ENCODE data around the gene TTLL4.

Gene TTLL4

GRCh38 chr2:218785103-218785502 lies 74.5 kb downstream of the TTLL4 start:
- no peak for DNase-seq
- no peak overlapping the region for H3K4ac ChIP-seq (ENCODE audit: low read depth in 1 of 2, low read length in 2 of 2)
- peaks cover 24% of the 10 kb centered on the region for H3K79me1 ChIP-seq (replicated peaks; ENCODE audit: low read length, poor library complexity, severe bottlenecking)
- no peak overlapping the region for H2BK15ac ChIP-seq (ENCODE audit: low read depth, poor library complexity, severe bottlenecking)
- H3K23ac ChIP-seq (ENCODE audit: low read length in 2 of 2): no peak overlapping the region
- no peaks in the 10 kb centered on the region for H3K27me3 ChIP-seq (ENCODE audit: control insufficient read depth in 1 of 2, insufficient read depth in 1 of 2, low read length in 2 of 2)
- H3K9me3 ChIP-seq (ENCODE audit: control insufficient read depth, low read length): no peaks in the 10 kb centered on the region
- no peak overlapping the region for H3K4me3 ChIP-seq (ENCODE audit: insufficient read depth in 1 of 2, low read depth in 1 of 2, low read length in 2 of 2)
- no peaks in the 10 kb centered on the region for H3K36me3 ChIP-seq (ENCODE audit: control insufficient read depth in 1 of 2, insufficient read depth in 2 of 2, low read depth in 1 of 2, low read length in 2 of 2)
- peak overlapping the region; percentile 50 for H3K4me2 ChIP-seq (ENCODE audit: low read length, poor library complexity, severe bottlenecking)
- no peak overlapping the region for H2BK12ac ChIP-seq (ENCODE audit: low read length in 2 of 2)
- H2AK5ac ChIP-seq (ENCODE audit: low read length, severe bottlenecking): no peak overlapping the region
- H3K18ac ChIP-seq (ENCODE audit: low read depth in 1 of 2, low read length in 2 of 2): peak overlapping the region in 1 of 2 experiments; percentile 31
- H2BK120ac ChIP-seq (ENCODE audit: low read depth, low read length): no peak overlapping the region
- H2AFZ ChIP-seq (ENCODE audit: low read depth, low read length): no peak overlapping the region
- H4K91ac ChIP-seq (ENCODE audit: low read length): no peak overlapping the region
- H3K27ac ChIP-seq (ENCODE audit: low read length, poor library complexity, severe bottlenecking): peak overlapping the region; percentile 13
- no peak overlapping the region for H3K14ac ChIP-seq (ENCODE audit: low read length in 2 of 2)
- no peak overlapping the region for H2BK5ac ChIP-seq (ENCODE audit: low read depth, low read length, poor library complexity, severe bottlenecking)
- no peak overlapping the region for H3K9ac ChIP-seq (ENCODE audit: low read length)
- H3K4me1 ChIP-seq (ENCODE audit: control insufficient read depth, insufficient read depth, low read depth, low read length): peaks cover 19% of the 10 kb centered on the region
- WGBS: 50% methylated on average over 1 of the region's 1 CpG
- H4K8ac ChIP-seq (ENCODE audit: low read length): no peak overlapping the region

GRCh38 chr2:218786133-218786532 lies 75.5 kb downstream of the TTLL4 start:
- H2BK15ac ChIP-seq (ENCODE audit: low read depth, poor library complexity, severe bottlenecking): no peak overlapping the region
- H3K23ac ChIP-seq (ENCODE audit: low read length in 2 of 2): no peak overlapping the region
- H3K9me3 ChIP-seq (ENCODE audit: control insufficient read depth, low read length): no peaks in the 10 kb centered on the region
- no peak overlapping the region for H3K18ac ChIP-seq (ENCODE audit: low read depth in 1 of 2, low read length in 2 of 2)
- H3K27ac ChIP-seq (ENCODE audit: low read length, poor library complexity, severe bottlenecking): no peak overlapping the region
- no peak overlapping the region for H3K4ac ChIP-seq (ENCODE audit: low read depth in 1 of 2, low read length in 2 of 2)
- WGBS: 100% methylated on average over 1 of the region's 3 CpGs
- H2BK120ac ChIP-seq (ENCODE audit: low read depth, low read length): no peak overlapping the region
- no peak overlapping the region for H2BK5ac ChIP-seq (ENCODE audit: low read depth, low read length, poor library complexity, severe bottlenecking)
- H4K91ac ChIP-seq (ENCODE audit: low read length): peak overlapping the region; percentile 10
- H3K14ac ChIP-seq (ENCODE audit: low read length in 2 of 2): no peak overlapping the region
- no peak overlapping the region for H4K8ac ChIP-seq (ENCODE audit: low read length)
- no peak overlapping the region for H2AFZ ChIP-seq (ENCODE audit: low read depth, low read length)
- H2AK5ac ChIP-seq (ENCODE audit: low read length, severe bottlenecking): peak overlapping the region; percentile 68
- no peak overlapping the region for H3K4me3 ChIP-seq (ENCODE audit: insufficient read depth in 1 of 2, low read depth in 1 of 2, low read length in 2 of 2)
- H3K27me3 ChIP-seq (ENCODE audit: control insufficient read depth in 1 of 2, insufficient read depth in 1 of 2, low read length in 2 of 2): no peaks in the 10 kb centered on the region
- H3K79me1 ChIP-seq (replicated peaks; ENCODE audit: low read length, poor library complexity, severe bottlenecking): peaks cover 26% of the 10 kb centered on the region
- H3K9ac ChIP-seq (ENCODE audit: low read length): no peak overlapping the region
- H3K36me3 ChIP-seq (ENCODE audit: control insufficient read depth in 1 of 2, insufficient read depth in 2 of 2, low read depth in 1 of 2, low read length in 2 of 2): no peaks in the 10 kb centered on the region
- no peak overlapping the region for H2BK12ac ChIP-seq (ENCODE audit: low read length in 2 of 2)
- DNase-seq: no peak
- H3K4me2 ChIP-seq (ENCODE audit: low read length, poor library complexity, severe bottlenecking): no peak overlapping the region
- peaks cover 19% of the 10 kb centered on the region for H3K4me1 ChIP-seq (ENCODE audit: control insufficient read depth, insufficient read depth, low read depth, low read length)

- H4K8ac ChIP-seq (ENCODE audit: low read length): no peak overlapping the region
- H3K79me1 ChIP-seq (replicated peaks; ENCODE audit: low read length, poor library complexity, severe bottlenecking): peaks cover 22% of the 10 kb centered on the region
- no peak overlapping the region for H2BK120ac ChIP-seq (ENCODE audit: low read depth, low read length)
- H3K9me3 ChIP-seq (ENCODE audit: control insufficient read depth, low read length): no peaks in the 10 kb centered on the region
- no peak overlapping the region for H2BK5ac ChIP-seq (ENCODE audit: low read depth, low read length, poor library complexity, severe bottlenecking)
- H2AFZ ChIP-seq (ENCODE audit: low read depth, low read length): no peak overlapping the region
- H3K4me1 ChIP-seq (ENCODE audit: control insufficient read depth, insufficient read depth, low read depth, low read length): peaks cover 12% of the 10 kb centered on the region
- H2AK5ac ChIP-seq (ENCODE audit: low read length, severe bottlenecking): no peak overlapping the region
- H3K18ac ChIP-seq (ENCODE audit: low read depth in 1 of 2, low read length in 2 of 2): no peak overlapping the region
- H2BK15ac ChIP-seq (ENCODE audit: low read depth, poor library complexity, severe bottlenecking): no peak overlapping the region
- 88% methylated on average over 2 of the region's 2 CpGs for WGBS
- H3K27me3 ChIP-seq (ENCODE audit: control insufficient read depth in 1 of 2, insufficient read depth in 1 of 2, low read length in 2 of 2): no peaks in the 10 kb centered on the region
- no peaks in the 10 kb centered on the region for H3K36me3 ChIP-seq (ENCODE audit: control insufficient read depth in 1 of 2, insufficient read depth in 2 of 2, low read depth in 1 of 2, low read length in 2 of 2)
- no peak overlapping the region for H2BK12ac ChIP-seq (ENCODE audit: low read length in 2 of 2)
- H3K14ac ChIP-seq (ENCODE audit: low read length in 2 of 2): no peak overlapping the region
- no peak overlapping the region for H3K9ac ChIP-seq (ENCODE audit: low read length)
- no peak overlapping the region for H3K23ac ChIP-seq (ENCODE audit: low read length in 2 of 2)
- H3K27ac ChIP-seq (ENCODE audit: low read length, poor library complexity, severe bottlenecking): no peak overlapping the region
- no peak for DNase-seq
- H3K4ac ChIP-seq (ENCODE audit: low read depth in 1 of 2, low read length in 2 of 2): no peak overlapping the region
- H4K91ac ChIP-seq (ENCODE audit: low read length): no peak overlapping the region
- H3K4me2 ChIP-seq (ENCODE audit: low read length, poor library complexity, severe bottlenecking): no peak overlapping the region
- H3K4me3 ChIP-seq (ENCODE audit: insufficient read depth in 1 of 2, low read depth in 1 of 2, low read length in 2 of 2): no peak overlapping the region
These were observed 78.1 kb downstream of the TTLL4 start for GRCh38 chr2:218788529-218789255.

DNA sequence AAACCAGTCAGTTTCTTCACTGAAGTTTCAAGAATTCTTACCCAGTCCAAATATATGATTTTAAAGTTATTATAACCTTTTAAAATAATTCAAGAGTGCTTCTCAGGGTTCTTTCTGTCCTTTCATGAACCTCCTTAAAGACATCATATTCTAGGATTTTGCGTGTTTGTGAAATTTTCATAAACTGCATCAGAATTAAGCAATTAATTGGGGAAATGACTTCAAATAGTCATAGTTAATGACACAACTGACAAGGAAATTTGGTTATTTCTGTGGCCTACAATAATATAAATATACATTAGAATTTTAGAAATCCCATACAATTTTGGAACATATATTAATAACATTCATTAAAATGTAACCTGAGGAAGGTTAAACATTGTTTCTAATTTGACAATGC lies 81.8 kb downstream of the TTLL4 start:
- no peak overlapping the region for H4K8ac ChIP-seq (ENCODE audit: low read length)
- WGBS: no CpG with 5 or more reads among the region's 1 CpG
- no peak overlapping the region for H2AFZ ChIP-seq (ENCODE audit: low read depth, low read length)
- H3K36me3 ChIP-seq (ENCODE audit: control insufficient read depth in 1 of 2, insufficient read depth in 2 of 2, low read depth in 1 of 2, low read length in 2 of 2): no peaks in the 10 kb centered on the region
- H2BK5ac ChIP-seq (ENCODE audit: low read depth, low read length, poor library complexity, severe bottlenecking): no peak overlapping the region
- H3K18ac ChIP-seq (ENCODE audit: low read depth in 1 of 2, low read length in 2 of 2): no peak overlapping the region
- no peak overlapping the region for H2BK120ac ChIP-seq (ENCODE audit: low read depth, low read length)
- no peaks in the 10 kb centered on the region for H3K9me3 ChIP-seq (ENCODE audit: control insufficient read depth, low read length)
- H3K23ac ChIP-seq (ENCODE audit: low read length in 2 of 2): no peak overlapping the region
- no peak overlapping the region for H3K4ac ChIP-seq (ENCODE audit: low read depth in 1 of 2, low read length in 2 of 2)
- H3K4me1 ChIP-seq (ENCODE audit: control insufficient read depth, insufficient read depth, low read depth, low read length): no peaks in the 10 kb centered on the region
- H3K27me3 ChIP-seq (ENCODE audit: control insufficient read depth in 1 of 2, insufficient read depth in 1 of 2, low read length in 2 of 2): no peaks in the 10 kb centered on the region
- no peak overlapping the region for H2BK15ac ChIP-seq (ENCODE audit: low read depth, poor library complexity, severe bottlenecking)
- no peak overlapping the region for H3K9ac ChIP-seq (ENCODE audit: low read length)
- no peak overlapping the region for H4K91ac ChIP-seq (ENCODE audit: low read length)
- DNase-seq: no peak
- H3K14ac ChIP-seq (ENCODE audit: low read length in 2 of 2): no peak overlapping the region
- no peak overlapping the region for H3K4me2 ChIP-seq (ENCODE audit: low read length, poor library complexity, severe bottlenecking)
- H3K27ac ChIP-seq (ENCODE audit: low read length, poor library complexity, severe bottlenecking): no peak overlapping the region
- H2BK12ac ChIP-seq (ENCODE audit: low read length in 2 of 2): no peak overlapping the region
- no peak overlapping the region for H3K4me3 ChIP-seq (ENCODE audit: insufficient read depth in 1 of 2, low read depth in 1 of 2, low read length in 2 of 2)
- peaks cover 23% of the 10 kb centered on the region for H3K79me1 ChIP-seq (replicated peaks; ENCODE audit: low read length, poor library complexity, severe bottlenecking)
- H2AK5ac ChIP-seq (ENCODE audit: low read length, severe bottlenecking): no peak overlapping the region
